GM18505 (cell line): ENCODE results near the gene OMD.

Source experiments
- ATAC-seq: cut with Tn5 transposase; IDR thresholded peaks from one replicate; pipeline ENCODE4 v1.9.1; 2021; ENCODE audit not compliant: unreplicated experiment
- POLR2A ChIP-seq: IDR thresholded peaks from 4 replicates; pipeline ENCODE4 v1.6.1; 2011; ENCODE audit warnings: borderline replicate concordance; ENCODE audit not compliant: insufficient read depth, insufficient read length; ENCODE audit errors: extremely low read depth

OMD gene

GRCh38 chr9:92402826-92403745 is 21.2 kb downstream of the OMD start:
- TF ChIP-seq POLR2A: no peak
- no peak for ATAC-seq

GRCh38 chr9:92402360-92402759 is 21.9 kb downstream of the OMD start:
- TF ChIP-seq POLR2A: no peak
- no peak for ATAC-seq

- no peak for ATAC-seq
- TF ChIP-seq POLR2A: no peak
Measured at GRCh38 chr9:92397853-92398252, 26.4 kb downstream of the OMD start.

- ATAC-seq: no peak
Measured at GRCh38 chr9:92395617-92396016, 28.7 kb downstream of the OMD start.

GRCh38 chr9:92393686-92394085 is 30.6 kb downstream of the OMD start:
- TF ChIP-seq POLR2A: no peak
- ATAC-seq: no peak

More at GRCh38 chr9:92395617-92396016, 28.7 kb downstream of the OMD start:
- TF ChIP-seq POLR2A: no peak

- no peak for TF ChIP-seq POLR2A
- ATAC-seq: no peak
Measured at GRCh38 chr9:92392690-92393089, 31.6 kb downstream of the OMD start.

GRCh38 chr9:92385953-92386352 is 38.3 kb downstream of the OMD start:
- no peak for TF ChIP-seq POLR2A
- ATAC-seq: no peak

GRCh38 chr9:92385477-92385876 is 38.8 kb downstream of the OMD start:
- no peak for TF ChIP-seq POLR2A

GRCh38 chr9:92385001-92385400 is 39.3 kb downstream of the OMD start:
- no peak for TF ChIP-seq POLR2A
- no peak for ATAC-seq

More at GRCh38 chr9:92385477-92385876, 38.8 kb downstream of the OMD start:
- ATAC-seq: no peak

- ATAC-seq: no peak
- no peak for TF ChIP-seq POLR2A
Measured at GRCh38 chr9:92384375-92384774, 39.9 kb downstream of the OMD start.

- TF ChIP-seq POLR2A: no peak
Measured at GRCh38 chr9:92381775-92382174, 42.5 kb downstream of the OMD start.

GRCh38 chr9:92380603-92381002 is 43.7 kb downstream of the OMD start:
- TF ChIP-seq POLR2A: no peak
- ATAC-seq: no peak

More at GRCh38 chr9:92381775-92382174, 42.5 kb downstream of the OMD start:
- ATAC-seq: no peak

- no peak for TF ChIP-seq POLR2A
- no peak for ATAC-seq
Measured at GRCh38 chr9:92378865-92379560, 45.3 kb downstream of the OMD start.

GRCh38 chr9:92377876-92378275 is 46.4 kb downstream of the OMD start:
- ATAC-seq: no peak
- no peak for TF ChIP-seq POLR2A
